GM19463 (cell line): ENCODE results near the gene B4GALNT3.

Source experiments
- ATAC-seq: cut with Tn5 transposase; IDR thresholded peaks from one replicate; pipeline ENCODE4 v1.9.1; 2021; ENCODE audit warnings: mild to moderate bottlenecking, moderate library complexity; ENCODE audit not compliant: unreplicated experiment

B4GALNT3 gene

GRCh38 chr12:536751-537245 is 77.1 kb downstream of the B4GALNT3 start:
- no peak for ATAC-seq

- ATAC-seq = no peak
Measured at GRCh38 chr12:537772-538171, 78.0 kb downstream of the B4GALNT3 start.

- no peak for ATAC-seq
Measured at GRCh38 chr12:538731-539539, 79.2 kb downstream of the B4GALNT3 start.

- ATAC-seq = no peak
Measured at GRCh38 chr12:539540-540310, 80.0 kb downstream of the B4GALNT3 start.

GRCh38 chr12:541676-542324 is 82.1 kb downstream of the B4GALNT3 start:
- no peak for ATAC-seq

GRCh38 chr12:542395-543113 is 82.8 kb downstream of the B4GALNT3 start:
- ATAC-seq = no peak

GRCh38 chr12:543114-543451 is 83.3 kb downstream of the B4GALNT3 start:
- ATAC-seq = no peak

GRCh38 chr12:544142-544541 is 84.4 kb downstream of the B4GALNT3 start:
- ATAC-seq = no peak

GRCh38 chr12:544941-545635 is 85.3 kb downstream of the B4GALNT3 start:
- ATAC-seq = no peak

GRCh38 chr12:545835-546234 is 86.1 kb downstream of the B4GALNT3 start:
- no peak for ATAC-seq

- ATAC-seq = no peak
Measured at GRCh38 chr12:546265-546919, 86.7 kb downstream of the B4GALNT3 start.

- ATAC-seq = no peak
Measured at GRCh38 chr12:546920-547845, 87.4 kb downstream of the B4GALNT3 start.

GRCh38 chr12:547883-548470 is 88.2 kb downstream of the B4GALNT3 start:
- no peak for ATAC-seq

GRCh38 chr12:549476-550082 is 89.8 kb downstream of the B4GALNT3 start:
- no peak for ATAC-seq

GRCh38 chr12:550473-551260 is 90.9 kb downstream of the B4GALNT3 start:
- ATAC-seq = no peak

GRCh38 chr12:552466-552865 is 92.7 kb downstream of the B4GALNT3 start:
- no peak for ATAC-seq
